IMR-90 (cell line): ENCODE results near the gene NT5E.

Experiments used
- BHLHE40 ChIP-seq: fragments of 150-350 bp; IDR thresholded peaks from 2 replicates; pipeline ENCODE4 v1.6.1; 2016; ENCODE audit warnings: mild to moderate bottlenecking, low read depth, low read length
- CEBPB ChIP-seq: IDR thresholded peaks from 2 replicates; pipeline ENCODE4 v1.6.1; 2012; ENCODE audit warnings: low read depth, low read length, improper control_type of control experiment
- FOS ChIP-seq: fragments of 150-350 bp; IDR thresholded peaks from 2 replicates; pipeline ENCODE4 v1.6.1; 2016; ENCODE audit warnings: low read depth, low read length
- MAZ ChIP-seq: IDR thresholded peaks from 2 replicates; pipeline ENCODE4 v1.6.1; 2012; ENCODE audit warnings: low read depth, mild to moderate bottlenecking, low read length, improper control_type of control experiment, moderate library complexity, borderline replicate concordance
- MXI1 ChIP-seq: IDR thresholded peaks from 2 replicates; pipeline ENCODE4 v1.6.1; 2012; ENCODE audit warnings: low read depth, mild to moderate bottlenecking, low read length, moderate library complexity, borderline replicate concordance
- NFE2L2 ChIP-seq: fragments of 150-350 bp; IDR thresholded peaks from 2 replicates; pipeline ENCODE4 v1.6.1; 2016; ENCODE audit warnings: low read depth, mild to moderate bottlenecking, low read length
- POLR2A ChIP-seq: IDR thresholded peaks from 2 replicates; pipeline ENCODE4 v1.6.1; 2012; ENCODE audit warnings: mild to moderate bottlenecking, low read depth, low read length
- RAD21 ChIP-seq: IDR thresholded peaks from 2 replicates; pipeline ENCODE4 v1.6.1; 2012; ENCODE audit warnings: low read length, improper control_type of control experiment
- RFX5 ChIP-seq: IDR thresholded peaks from 2 replicates; pipeline ENCODE4 v1.8.0; 2012; ENCODE audit warnings: low read depth, mild to moderate bottlenecking, low read length, moderate library complexity
- SMC3 ChIP-seq: fragments of 150-350 bp; IDR thresholded peaks from 2 replicates; pipeline ENCODE4 v1.6.1; 2016; ENCODE audit warnings: low read depth, mild to moderate bottlenecking, antibody characterized with exemption, low read length, moderate library complexity
- TF ChIP-seq, protein P1 (sequence below): conservative IDR thresholded peaks from 2 replicates; pipeline ENCODE4 v1.5.1; 2012; ENCODE audit warnings: mild to moderate bottlenecking, low read depth, low read length, improper control_type of control experiment
- TF ChIP-seq, protein P2 (sequence below): fragments of 150-350 bp; IDR thresholded peaks from 2 replicates; pipeline ENCODE4 v1.6.1; 2017; ENCODE audit warnings: mild to moderate bottlenecking, antibody characterized with exemption, low read length, low read depth

DNA sequence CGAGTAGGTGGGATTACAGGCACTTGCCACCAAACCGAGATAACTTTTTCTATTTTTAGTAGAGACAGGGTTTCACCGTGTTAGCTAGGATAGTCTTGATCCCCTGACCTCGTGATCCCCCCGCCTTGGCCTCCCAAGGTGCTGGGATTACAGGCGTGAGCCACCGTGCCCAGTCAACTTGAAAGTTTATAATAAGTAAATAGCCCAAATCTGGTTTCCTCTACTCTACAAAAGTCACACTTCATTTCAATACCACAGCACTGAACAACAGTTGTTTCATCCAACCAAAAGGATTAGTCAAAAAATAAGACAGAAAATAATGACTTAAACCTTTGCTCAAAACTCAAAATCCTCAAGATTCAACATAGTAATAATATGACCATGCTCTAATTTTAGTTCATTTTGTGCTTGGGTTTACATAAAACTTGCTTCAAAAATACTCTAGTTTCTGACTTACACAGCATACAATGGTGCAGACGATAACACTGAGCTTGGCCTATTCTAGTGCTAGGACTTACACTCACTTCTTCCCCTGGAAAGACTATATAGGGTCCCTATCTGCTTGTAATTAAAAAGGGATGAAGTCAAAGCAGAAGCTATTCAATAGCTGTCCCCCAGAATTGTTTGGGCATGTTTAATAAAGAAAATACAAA is 56.7 kb downstream of the NT5E start:
- TF ChIP-seq MXI1 (no peak), MAZ (no peak), CEBPB (no peak), RAD21 (no peak), NFE2L2 (no peak), POLR2A (no peak), BHLHE40 (no peak), FOS (no peak), SMC3 (no peak), RFX5 (no peak)
- TF ChIP-seq, protein P1, sequence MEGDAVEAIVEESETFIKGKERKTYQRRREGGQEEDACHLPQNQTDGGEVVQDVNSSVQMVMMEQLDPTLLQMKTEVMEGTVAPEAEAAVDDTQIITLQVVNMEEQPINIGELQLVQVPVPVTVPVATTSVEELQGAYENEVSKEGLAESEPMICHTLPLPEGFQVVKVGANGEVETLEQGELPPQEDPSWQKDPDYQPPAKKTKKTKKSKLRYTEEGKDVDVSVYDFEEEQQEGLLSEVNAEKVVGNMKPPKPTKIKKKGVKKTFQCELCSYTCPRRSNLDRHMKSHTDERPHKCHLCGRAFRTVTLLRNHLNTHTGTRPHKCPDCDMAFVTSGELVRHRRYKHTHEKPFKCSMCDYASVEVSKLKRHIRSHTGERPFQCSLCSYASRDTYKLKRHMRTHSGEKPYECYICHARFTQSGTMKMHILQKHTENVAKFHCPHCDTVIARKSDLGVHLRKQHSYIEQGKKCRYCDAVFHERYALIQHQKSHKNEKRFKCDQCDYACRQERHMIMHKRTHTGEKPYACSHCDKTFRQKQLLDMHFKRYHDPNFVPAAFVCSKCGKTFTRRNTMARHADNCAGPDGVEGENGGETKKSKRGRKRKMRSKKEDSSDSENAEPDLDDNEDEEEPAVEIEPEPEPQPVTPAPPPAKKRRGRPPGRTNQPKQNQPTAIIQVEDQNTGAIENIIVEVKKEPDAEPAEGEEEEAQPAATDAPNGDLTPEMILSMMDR: no peak
- TF ChIP-seq, protein P2, sequence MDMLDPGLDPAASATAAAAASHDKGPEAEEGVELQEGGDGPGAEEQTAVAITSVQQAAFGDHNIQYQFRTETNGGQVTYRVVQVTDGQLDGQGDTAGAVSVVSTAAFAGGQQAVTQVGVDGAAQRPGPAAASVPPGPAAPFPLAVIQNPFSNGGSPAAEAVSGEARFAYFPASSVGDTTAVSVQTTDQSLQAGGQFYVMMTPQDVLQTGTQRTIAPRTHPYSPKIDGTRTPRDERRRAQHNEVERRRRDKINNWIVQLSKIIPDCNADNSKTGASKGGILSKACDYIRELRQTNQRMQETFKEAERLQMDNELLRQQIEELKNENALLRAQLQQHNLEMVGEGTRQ: no peak
